Panc1 (cell line): ENCODE data around the gene UTP20. TPM values are rescaled to one million over a fixed set of nuclear protein-coding genes. Genes with fewer than 3 reads are reported as not detected.

Experiments used
- ATAC-seq: fragments of 200-7000 bp; cut with Tn5 transposase; 2 replicates; pipeline ENCODE4 v1.9.1; 2020; ENCODE audit warnings: mild to moderate bottlenecking, moderate library complexity
- BruUV-seq: library from RNA; stranded (reverse); fragments of 400-500 nt; replicated peaks from 2 replicates; lab custom pipeline; 2021; lab: Mats Ljungman, UMichigan
- CTCF ChIA-PET: fragments of 300-600 bp; sonication (Branson Sonifier 250); formaldehyde crosslinking; loops from one replicate; lab custom pipeline; 2022; ENCODE audit warnings: antibody characterized with exemption; lab: Charles Lee
- POLR2A ChIA-PET: fragments of 300-600 bp; sonication (Branson Sonifier 250); formaldehyde crosslinking; loops from one replicate; lab custom pipeline; 2022; ENCODE audit warnings: antibody characterized with exemption; lab: Charles Lee
- DNase-seq: peaks from one replicate; pipeline ENCODE4 v3.0.0-alpha.2; 2010; ENCODE audit warnings: low read depth, low spot score
- H3K27ac ChIP-seq: 2 replicates; pipeline ENCODE4 v1.5.1; 2011; ENCODE audit warnings: mild to moderate bottlenecking, low read length, inconsistent platforms
- H3K27me3 ChIP-seq: fragments of 200-500 bp; sonication (Bioruptor generic); 2 replicates; pipeline ENCODE4 v1.6.0; 2014; ENCODE audit warnings: low read length, inconsistent platforms; ENCODE audit not compliant: control insufficient read depth, insufficient read depth
- H3K36me3 ChIP-seq: fragments of 200-500 bp; sonication (Bioruptor generic); 2 replicates; pipeline ENCODE4 v1.5.1; 2014; ENCODE audit warnings: inconsistent platforms, mild to moderate bottlenecking, low read length, moderate library complexity; ENCODE audit not compliant: control insufficient read depth, insufficient read depth
- H3K4me1 ChIP-seq: 2 replicates; pipeline ENCODE4 v1.5.1; 2011; ENCODE audit warnings: inconsistent platforms, mild to moderate bottlenecking, low read length, moderate library complexity; ENCODE audit not compliant: control insufficient read depth, insufficient read depth
- H3K4me3 ChIP-seq, 2 experiments: 2 replicates each; pipeline ENCODE4 v1.5.1; 2011 to 2012; ENCODE audit warnings: low read depth in 2 of 2, low read length in 2 of 2, mild to moderate bottlenecking in 2 of 2, inconsistent platforms in 1 of 2, moderate library complexity in 1 of 2
- H3K9me3 ChIP-seq: fragments of 200-500 bp; sonication (Bioruptor generic); 2 replicates; pipeline ENCODE4 v1.5.1; 2014; ENCODE audit warnings: low read depth, mild to moderate bottlenecking, inconsistent platforms, low read length, moderate library complexity; ENCODE audit not compliant: control insufficient read depth, insufficient read depth
- SIN3A ChIP-seq: IDR thresholded peaks from 2 replicates; pipeline ENCODE4 v1.6.1; 2012; ENCODE audit warnings: low read depth, mild to moderate bottlenecking, low read length, moderate library complexity, borderline replicate concordance; ENCODE audit not compliant: insufficient read depth
- in situ Hi-C: cut with HindIII; loops from 2 replicates; pipeline ENCODE4 v1.10.0; 2016; ENCODE audit warnings: low sequenced_read_pairs, low pct_unique_long_range_greater_than_20kb
- intact Hi-C: fragments of 100-400 bp; cut with micrococcal nuclease; formaldehyde crosslinking; loops from one replicate; pipeline ENCODE4 v1.10.0; 2022; ENCODE audit not compliant: unreplicated experiment
- total RNA-seq: library from RNA; stranded (reverse); gene quantifications from one replicate; pipeline ENCODE4 v1.2.1, GENCODE V29; 2021; ENCODE audit not compliant: unreplicated experiment
- TF ChIP-seq, protein P1 (sequence below): fragments of 450-650 bp; IDR thresholded peaks from 2 replicates; pipeline ENCODE4 v1.5.1; 2017; ENCODE audit warnings: mild to moderate bottlenecking

UTP20 gene
- total RNA-seq, 1 experiment from 2014 or later = 33.5 TPM

DNA sequence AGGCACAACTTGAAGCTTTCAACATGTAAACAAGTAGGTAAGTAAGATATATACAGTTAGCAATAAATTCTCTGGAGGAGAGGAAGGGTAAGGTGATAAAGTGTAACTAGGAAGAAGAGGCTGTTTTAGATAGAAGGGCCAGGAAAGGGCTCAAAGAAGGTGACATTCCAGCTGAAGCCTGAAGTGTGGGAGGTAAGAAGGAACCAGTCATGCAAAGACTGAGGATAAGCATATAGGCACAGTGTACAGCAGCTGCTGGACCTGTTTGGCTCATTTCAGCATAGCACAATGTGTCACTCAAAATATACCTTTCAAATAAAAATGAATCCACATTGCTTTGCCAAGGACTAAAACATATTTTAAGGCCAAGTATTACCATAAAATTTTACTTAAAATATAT, 156.2 kb downstream of the UTP20 start:
- Histone ChIP-seq H3K9me3 (no peaks in the 10 kb centered on the region), H3K27ac (no peak overlapping the region), H3K36me3 (no peaks in the 10 kb centered on the region), H3K4me3 (no peak overlapping the region), H3K27me3 (no peaks in the 10 kb centered on the region), H3K4me1 (no peaks in the 10 kb centered on the region)
- intact Hi-C loops (no loop called here), in situ Hi-C loops (no loop called here)
- CTCF ChIA-PET = no interaction called here
- POLR2A ChIA-PET = no interaction called here
- TF ChIP-seq SIN3A = no peak
- TF ChIP-seq, protein P1, sequence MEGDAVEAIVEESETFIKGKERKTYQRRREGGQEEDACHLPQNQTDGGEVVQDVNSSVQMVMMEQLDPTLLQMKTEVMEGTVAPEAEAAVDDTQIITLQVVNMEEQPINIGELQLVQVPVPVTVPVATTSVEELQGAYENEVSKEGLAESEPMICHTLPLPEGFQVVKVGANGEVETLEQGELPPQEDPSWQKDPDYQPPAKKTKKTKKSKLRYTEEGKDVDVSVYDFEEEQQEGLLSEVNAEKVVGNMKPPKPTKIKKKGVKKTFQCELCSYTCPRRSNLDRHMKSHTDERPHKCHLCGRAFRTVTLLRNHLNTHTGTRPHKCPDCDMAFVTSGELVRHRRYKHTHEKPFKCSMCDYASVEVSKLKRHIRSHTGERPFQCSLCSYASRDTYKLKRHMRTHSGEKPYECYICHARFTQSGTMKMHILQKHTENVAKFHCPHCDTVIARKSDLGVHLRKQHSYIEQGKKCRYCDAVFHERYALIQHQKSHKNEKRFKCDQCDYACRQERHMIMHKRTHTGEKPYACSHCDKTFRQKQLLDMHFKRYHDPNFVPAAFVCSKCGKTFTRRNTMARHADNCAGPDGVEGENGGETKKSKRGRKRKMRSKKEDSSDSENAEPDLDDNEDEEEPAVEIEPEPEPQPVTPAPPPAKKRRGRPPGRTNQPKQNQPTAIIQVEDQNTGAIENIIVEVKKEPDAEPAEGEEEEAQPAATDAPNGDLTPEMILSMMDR = no peak
- BruUV-seq = no TSS peak
- no peak for ATAC-seq
- no peak for DNase-seq

Other genes starting within 250 kb of the UTP20 start
- gene SLC5A8, start 69.9 kb upstream of the UTP20 start, total RNA-seq = not detected
- gene ARL1, start 127.7 kb downstream of the UTP20 start, total RNA-seq = 64.9 TPM
- gene SPIC, start 195.2 kb downstream of the UTP20 start, total RNA-seq = not detected